ENCODE data around the gene FYCO1.

FYCO1 gene

GRCh38 chr3:45957586-45957985, 38.0 kb downstream of the FYCO1 start:
- Histone ChIP-seq H3K9ac (ENCODE audit: insufficient read length) (no peak overlapping the region), H3K27ac (no peak overlapping the region), H3K9me3 (ENCODE audit: low read depth, low read length) (no peaks in the 10 kb centered on the region), H3K4me3 (no peak overlapping the region), H3K36me3 (ENCODE audit: insufficient read depth, low read length) (peaks cover 33% of the 10 kb centered on the region)
- no peak for TF ChIP-seq POLR2AphosphoS5 (IDR thresholded peaks at IDR 0.05; ENCODE audit: borderline replicate concordance, low read depth, low read length)
- TF ChIP-seq EZH2 (IDR thresholded peaks at IDR 0.05), result no peak
- TF ChIP-seq FOXP2 (optimal IDR thresholded peaks at IDR 0.05; ENCODE audit: control extremely low read depth, extremely low read length, insufficient read depth), result no peak
- no peak for DNase-seq (ENCODE audit: low read depth, low spot score)

- TF ChIP-seq POLR2AphosphoS5 (IDR thresholded peaks at IDR 0.05; ENCODE audit: borderline replicate concordance, low read depth, low read length) (no peak), EZH2 (IDR thresholded peaks at IDR 0.05) (no peak), FOXP2 (optimal IDR thresholded peaks at IDR 0.05; ENCODE audit: control extremely low read depth, extremely low read length, insufficient read depth) (no peak)
- Histone ChIP-seq H3K36me3 (ENCODE audit: insufficient read depth, low read length) (peaks cover 34% of the 10 kb centered on the region), H3K9ac (ENCODE audit: insufficient read length) (no peak overlapping the region), H3K4me3 (no peak overlapping the region), H3K9me3 (ENCODE audit: low read depth, low read length) (no peaks in the 10 kb centered on the region), H3K27ac (no peak overlapping the region)
- DNase-seq (ENCODE audit: low read depth, low spot score), result no peak
Observed at GRCh38 chr3:45955706-45956105, 39.9 kb downstream of the FYCO1 start.

GRCh38 chr3:45955017-45955647, 40.5 kb downstream of the FYCO1 start:
- DNase-seq (ENCODE audit: low read depth, low spot score), result no peak
- Histone ChIP-seq H3K9ac (ENCODE audit: insufficient read length) (no peak overlapping the region), H3K4me3 (no peak overlapping the region), H3K27ac (no peak overlapping the region), H3K36me3 (ENCODE audit: insufficient read depth, low read length) (peaks cover 29% of the 10 kb centered on the region; the same call in 1 of the 2 replicates), H3K9me3 (ENCODE audit: low read depth, low read length) (no peaks in the 10 kb centered on the region)
- no peak for TF ChIP-seq POLR2AphosphoS5 (IDR thresholded peaks at IDR 0.05; ENCODE audit: borderline replicate concordance, low read depth, low read length)
- TF ChIP-seq FOXP2 (optimal IDR thresholded peaks at IDR 0.05; ENCODE audit: control extremely low read depth, extremely low read length, insufficient read depth), result no peak
- TF ChIP-seq EZH2 (IDR thresholded peaks at IDR 0.05), result no peak

- Histone ChIP-seq H3K9ac (ENCODE audit: insufficient read length) (no peak overlapping the region), H3K27ac (no peak overlapping the region), H3K36me3 (ENCODE audit: insufficient read depth, low read length) (peaks cover 25% of the 10 kb centered on the region; the same call in 1 of the 2 replicates), H3K9me3 (ENCODE audit: low read depth, low read length) (no peaks in the 10 kb centered on the region), H3K4me3 (no peak overlapping the region)
- TF ChIP-seq FOXP2 (optimal IDR thresholded peaks at IDR 0.05; ENCODE audit: control extremely low read depth, extremely low read length, insufficient read depth), result no peak
- no peak for TF ChIP-seq EZH2 (IDR thresholded peaks at IDR 0.05)
- TF ChIP-seq POLR2AphosphoS5 (IDR thresholded peaks at IDR 0.05; ENCODE audit: borderline replicate concordance, low read depth, low read length), result no peak
- no peak for DNase-seq (ENCODE audit: low read depth, low spot score)
Observed at GRCh38 chr3:45954306-45954705, 41.3 kb downstream of the FYCO1 start.

- H3K36me3 ChIP-seq (ENCODE audit: insufficient read depth, low read length), result peaks cover 25% of the 10 kb centered on the region; the same call in 1 of the 2 replicates
- H3K9me3 ChIP-seq (ENCODE audit: low read depth, low read length), result no peaks in the 10 kb centered on the region
- no peak overlapping the region for H3K27ac ChIP-seq
- H3K9ac ChIP-seq (ENCODE audit: insufficient read length), result no peak overlapping the region
- TF ChIP-seq POLR2AphosphoS5 (IDR thresholded peaks at IDR 0.05; ENCODE audit: borderline replicate concordance, low read depth, low read length), result no peak
- DNase-seq (ENCODE audit: low read depth, low spot score), result no peak
- no peak overlapping the region for H3K4me3 ChIP-seq
Observed at GRCh38 chr3:45953536-45953935, 42.1 kb downstream of the FYCO1 start.

- TF ChIP-seq FOXP2 (optimal IDR thresholded peaks at IDR 0.05; ENCODE audit: control extremely low read depth, extremely low read length, insufficient read depth) (no peak), EZH2 (IDR thresholded peaks at IDR 0.05) (no peak), POLR2AphosphoS5 (IDR thresholded peaks at IDR 0.05; ENCODE audit: borderline replicate concordance, low read depth, low read length) (no peak)
- no peak overlapping the region for H3K27ac ChIP-seq
- DNase-seq (ENCODE audit: low read depth, low spot score), result no peak
- no peak overlapping the region for H3K4me3 ChIP-seq
- H3K9me3 ChIP-seq (ENCODE audit: low read depth, low read length), result no peaks in the 10 kb centered on the region
- peaks cover 17% of the 10 kb centered on the region; the same call in 1 of the 2 replicates for H3K36me3 ChIP-seq (ENCODE audit: insufficient read depth, low read length)
- no peak overlapping the region for H3K9ac ChIP-seq (ENCODE audit: insufficient read length)
Observed at GRCh38 chr3:45952456-45952855, 43.2 kb downstream of the FYCO1 start.

GRCh38 chr3:45951946-45952345, 43.7 kb downstream of the FYCO1 start:
- Histone ChIP-seq H3K36me3 (ENCODE audit: insufficient read depth, low read length) (peaks cover 21% of the 10 kb centered on the region; the same call in 1 of the 2 replicates), H3K9me3 (ENCODE audit: low read depth, low read length) (no peaks in the 10 kb centered on the region), H3K4me3 (no peak overlapping the region), H3K9ac (ENCODE audit: insufficient read length) (no peak overlapping the region), H3K27ac (no peak overlapping the region)
- TF ChIP-seq POLR2AphosphoS5 (IDR thresholded peaks at IDR 0.05; ENCODE audit: borderline replicate concordance, low read depth, low read length), result no peak
- no peak for TF ChIP-seq FOXP2 (optimal IDR thresholded peaks at IDR 0.05; ENCODE audit: control extremely low read depth, extremely low read length, insufficient read depth)
- TF ChIP-seq EZH2 (IDR thresholded peaks at IDR 0.05), result no peak
- DNase-seq (ENCODE audit: low read depth, low spot score), result no peak

GRCh38 chr3:45950686-45951600, 44.7 kb downstream of the FYCO1 start:
- no peaks in the 10 kb centered on the region for H3K9me3 ChIP-seq (ENCODE audit: low read depth, low read length)
- TF ChIP-seq FOXP2 (optimal IDR thresholded peaks at IDR 0.05; ENCODE audit: control extremely low read depth, extremely low read length, insufficient read depth), result no peak
- TF ChIP-seq POLR2AphosphoS5 (IDR thresholded peaks at IDR 0.05; ENCODE audit: borderline replicate concordance, low read depth, low read length), result no peak
- TF ChIP-seq EZH2 (IDR thresholded peaks at IDR 0.05), result no peak
- H3K36me3 ChIP-seq (ENCODE audit: insufficient read depth, low read length), result peaks cover 22% of the 10 kb centered on the region; the same call in 1 of the 2 replicates
- H3K27ac ChIP-seq, result no peak overlapping the region
- DNase-seq (ENCODE audit: low read depth, low spot score), result no peak
- H3K9ac ChIP-seq (ENCODE audit: insufficient read length), result no peak overlapping the region
- no peak overlapping the region for H3K4me3 ChIP-seq

Measured in SK-N-MC (cell line).